Activated CD4-positive, alpha-beta T cell treated with anti-CD3 and anti-CD28 coated beads for 1 hour (primary cell): ENCODE data around the gene RNF4.
"Not testable (repeated sequence)": the region's sequence is repeated elsewhere in the genome, so short reads cannot be mapped to it uniquely, and the experiment has no call there.

ENCODE experiments used
- DNase-seq: peaks from one replicate; pipeline ENCODE4 v3.0.0-alpha.2; 2020

Gene RNF4

GRCh38 chr4:2468456-2469191 is at the start of gene RNF4:
Gene RNF4, plus strand, starts transcription at chr4:2469106. Its CDS starts 21,388 bp downstream, at chr4:2490494.
- peak; percentile 90 for DNase-seq

- DNase-seq = no peak
These were observed 49.1 kb upstream of the RNF4 start for GRCh38 chr4:2419814-2420213.

GRCh38 chr4:2421928-2422327 is 47.0 kb upstream of the RNF4 start:
- no peak for DNase-seq

- DNase-seq = no peak
These were observed 45.8 kb upstream of the RNF4 start for GRCh38 chr4:2423066-2423465.

GRCh38 chr4:2423695-2424094 is 45.2 kb upstream of the RNF4 start:
- no peak for DNase-seq

- no peak for DNase-seq
These were observed 44.3 kb upstream of the RNF4 start for GRCh38 chr4:2424581-2424980.

GRCh38 chr4:2425386-2426068 is 43.4 kb upstream of the RNF4 start:
- no peak for DNase-seq

GRCh38 chr4:2426069-2426397 is 42.9 kb upstream of the RNF4 start:
- no peak for DNase-seq

- DNase-seq = no peak
These were observed 42.1 kb upstream of the RNF4 start for GRCh38 chr4:2426711-2427275.

GRCh38 chr4:2427383-2428334 is 41.2 kb upstream of the RNF4 start:
- DNase-seq = no peak

GRCh38 chr4:2428496-2429213 is 40.3 kb upstream of the RNF4 start:
- no peak for DNase-seq

GRCh38 chr4:2429945-2430757 is 38.8 kb upstream of the RNF4 start:
- not testable (repeated sequence) for DNase-seq

- no peak for DNase-seq
These were observed 36.9 kb upstream of the RNF4 start for GRCh38 chr4:2432004-2432403.

GRCh38 chr4:2432991-2433530 is 35.8 kb upstream of the RNF4 start:
- DNase-seq = no peak

GRCh38 chr4:2433609-2434350 is 35.1 kb upstream of the RNF4 start:
- DNase-seq = no peak

- no peak for DNase-seq
These were observed 34.5 kb upstream of the RNF4 start for GRCh38 chr4:2434420-2434819.

GRCh38 chr4:2436301-2436700 is 32.6 kb upstream of the RNF4 start:
- DNase-seq = no peak

GRCh38 chr4:2436761-2437474 is 32.0 kb upstream of the RNF4 start:
- DNase-seq = no peak

GRCh38 chr4:2437475-2438215 is 31.3 kb upstream of the RNF4 start:
- DNase-seq = no peak
